Measurements from ENCODE around the gene HLA-E. TPM values are rescaled to one million over a fixed set of nuclear protein-coding genes. Genes with fewer than 3 reads are reported as not detected.
"Not testable (repeated sequence)": the region's sequence is repeated elsewhere in the genome, so short reads cannot be mapped to it uniquely, and the experiment has no call there.

Gene HLA-E
- total RNA-seq, 1 donor from 2014 or later = 896 TPM

- not testable (repeated sequence) for H3K9me3 ChIP-seq, H3K36me3 ChIP-seq, H3K27me3 ChIP-seq, H3K27ac ChIP-seq, H3K4me1 ChIP-seq
- DNase-seq (ENCODE audit: low spot score in 2 of 2) = peak in 1 of 2 donors; percentile 87
- peak; percentile 67 to 84 (median 69) for TF ChIP-seq CTCF (IDR thresholded peaks at IDR 0.05)
- intact Hi-C loops (cut with DNase I) = loop anchor here (2.0 to 10.0 kb wide), 3 partner anchors 63 to 433 kb away; partner anchors contain the start of genes TUBB and VARS2
- H3K4me3 ChIP-seq = peak overlapping the region; percentile 7 to 25
These were observed 7.2 kb upstream of the HLA-E start for GRCh38 chr6:30481965-30482644.

- H3K4me3 ChIP-seq = no peak overlapping the region
- DNase-seq (ENCODE audit: low spot score in 2 of 2) = no peak
- intact Hi-C loops (cut with DNase I) = loop anchor here (1.0 to 10.0 kb wide), 4 partner anchors 49 to 431 kb away; partner anchors contain the start of genes TUBB and VARS2
These were observed 5.5 kb upstream of the HLA-E start for GRCh38 chr6:30483677-30484279.

GRCh38 chr6:30485236-30485635 is 4.1 kb upstream of the HLA-E start:
- Histone ChIP-seq H3K27me3 (no peaks in the 10 kb centered on the region), H3K36me3 (peaks cover 0 to under 1% of the 10 kb centered on the region in 2 donors), H3K9me3 (no peaks in the 10 kb centered on the region), H3K4me3 (no peak overlapping the region), H3K4me1 (peaks cover under 1 to 7% of the 10 kb centered on the region in 2 donors), H3K27ac (no peak overlapping the region)
- intact Hi-C loops (cut with DNase I) = loop anchor here (5.0 to 10.0 kb wide), 4 partner anchors 127 to 430 kb away; partner anchors contain the start of genes TRIM26, TUBB and VARS2
- no peak for DNase-seq (ENCODE audit: low spot score in 2 of 2)
- no peak for TF ChIP-seq CTCF (IDR thresholded peaks at IDR 0.05)

More at GRCh38 chr6:30483677-30484279, 5.5 kb upstream of the HLA-E start:
- H3K27ac ChIP-seq = no peak overlapping the region
- peaks cover 0 to 6% of the 10 kb centered on the region in 2 donors for H3K4me1 ChIP-seq
- TF ChIP-seq CTCF (IDR thresholded peaks at IDR 0.05) = peak; percentile 33 to 56 (median 49)
- no peaks in the 10 kb centered on the region for H3K9me3 ChIP-seq
- H3K36me3 ChIP-seq = no peaks in the 10 kb centered on the region
- no peaks in the 10 kb centered on the region for H3K27me3 ChIP-seq

GRCh38 chr6:30487926-30488325 is 1.4 kb upstream of the HLA-E start:
- Histone ChIP-seq H3K9me3 (no peaks in the 10 kb centered on the region), H3K4me1 (peaks cover 6 to 14% of the 10 kb centered on the region in 2 donors), H3K36me3 (peaks cover 26 to 27% of the 10 kb centered on the region in 2 donors), H3K4me3 (no peak overlapping the region), H3K27me3 (no peaks in the 10 kb centered on the region), H3K27ac (no peak overlapping the region)
- TF ChIP-seq CTCF (IDR thresholded peaks at IDR 0.05) = no peak
- intact Hi-C loops (cut with DNase I) = loop anchor here (2.0 to 10.0 kb wide), 5 partner anchors 29 to 427 kb away; partner anchors contain the start of genes TRIM26, TUBB and VARS2
- DNase-seq (ENCODE audit: low spot score in 2 of 2) = no peak

- H3K27me3 ChIP-seq; H3K9me3 ChIP-seq; DNase-seq (ENCODE audit: low spot score in 2 of 2): not testable (repeated sequence)
- H3K4me1 ChIP-seq = peaks cover 6 to 14% of the 10 kb centered on the region in 2 donors
- H3K36me3 ChIP-seq = peaks cover 30 to 34% of the 10 kb centered on the region in 2 donors
- H3K27ac ChIP-seq = peak overlapping the region; percentile 98 to 99
- H3K4me3 ChIP-seq = peak overlapping the region; percentile 91 to 97
- intact Hi-C loops (cut with DNase I) = loop anchor here (2.0 to 10.0 kb wide), 5 partner anchors 28 to 426 kb away; partner anchors contain the start of genes TRIM26, TUBB and VARS2
These were observed 620 bp upstream of the HLA-E start for GRCh38 chr6:30488697-30489080.

All from ascending aorta (tissue), 2 donors.